Suppressor macrophage treated with lipopolysaccharide for 4 hours (primary cell): Measurements from ENCODE around the gene SMIM9.
"Not testable (repeated sequence)": the region's sequence is repeated elsewhere in the genome, so short reads cannot be mapped to it uniquely, and the experiment has no call there.

ENCODE experiments used
- DNase-seq: peaks from one replicate; pipeline ENCODE4 v3.0.0-alpha.2; 2020

The SMIM9 gene

GRCh38 chrX:154834562-154834961, at the start of gene SMIM9:
TSS of gene SMIM9 (minus strand) at chrX:154834662. CDS start at chrX:154830856, 3,806 bp downstream.
- DNase-seq = no peak

GRCh38 chrX:154884069-154884468, 49.6 kb upstream of the SMIM9 start:
- not testable (repeated sequence) for DNase-seq

GRCh38 chrX:154873329-154873728, 38.9 kb upstream of the SMIM9 start:
- DNase-seq = peak; percentile 0

GRCh38 chrX:154868522-154868921, 34.1 kb upstream of the SMIM9 start:
- not testable (repeated sequence) for DNase-seq

- no peak for DNase-seq
Measured at GRCh38 chrX:154855256-154855655, 20.8 kb upstream of the SMIM9 start.

GRCh38 chrX:154850957-154851611, 16.6 kb upstream of the SMIM9 start:
- DNase-seq = no peak

GRCh38 chrX:154840856-154841255, 6.4 kb upstream of the SMIM9 start:
- peak; percentile 59 for DNase-seq

- DNase-seq = no peak
Measured at GRCh38 chrX:154836163-154836562, 1.7 kb upstream of the SMIM9 start.

GRCh38 chrX:154833746-154834274, 652 bp downstream of the SMIM9 start:
- DNase-seq = no peak

GRCh38 chrX:154829926-154830442, 4.5 kb downstream of the SMIM9 start:
- DNase-seq = no peak

GRCh38 chrX:154829134-154829533, 5.3 kb downstream of the SMIM9 start:
- peak; percentile 33 for DNase-seq

GRCh38 chrX:154828016-154828408, 6.5 kb downstream of the SMIM9 start:
- no peak for DNase-seq

- DNase-seq = peak; percentile 57
Measured at GRCh38 chrX:154827194-154828015, 7.1 kb downstream of the SMIM9 start.

- not testable (repeated sequence) for DNase-seq
Measured at GRCh38 chrX:154825586-154825985, 8.9 kb downstream of the SMIM9 start.

- DNase-seq = no peak
Measured at GRCh38 chrX:154824638-154825037, 9.8 kb downstream of the SMIM9 start.

- no peak for DNase-seq
Measured at GRCh38 chrX:154822029-154822428, 12.4 kb downstream of the SMIM9 start.

GRCh38 chrX:154821523-154821922, 12.9 kb downstream of the SMIM9 start:
- DNase-seq = no peak

- DNase-seq = no peak
Measured at GRCh38 chrX:154819771-154820341, 14.6 kb downstream of the SMIM9 start.

- no peak for DNase-seq
Measured at GRCh38 chrX:154818916-154819770, 15.3 kb downstream of the SMIM9 start.

- not testable (repeated sequence) for DNase-seq
Measured at GRCh38 chrX:154817048-154817618, 17.3 kb downstream of the SMIM9 start.

- not testable (repeated sequence) for DNase-seq
Measured at GRCh38 chrX:154816326-154816898, 18.1 kb downstream of the SMIM9 start.
